Adrenal gland (tissue), 5 donors: ENCODE data around the gene TMEM215.

Experiments
- POLR2A ChIP-seq, 2 donors: fragments of 450-650 bp; IDR thresholded peaks; one replicate each; pipeline ENCODE4 v1.6.1; 2017; ENCODE audit warnings: antibody characterized with exemption in 2 of 2, mild to moderate bottlenecking in 2 of 2, moderate library complexity in 1 of 2
- TF ChIP-seq, protein P1 (sequence below), 6 experiments: fragments of 450-650 bp in 4 of 6; fragments of 200-600 bp in 2 of 6; sonication (generic) in 1 of 6; IDR thresholded peaks; 1 replicate in 5 of 6; 2 replicates in 1 of 6; pipeline versions ENCODE4 v1.5.1 to v1.8.0; 2016 to 2021; ENCODE audit warnings: antibody characterized with exemption in 6 of 6, mild to moderate bottlenecking in 2 of 6, moderate library complexity in 1 of 6
- donor health status: DM: no; HTN: no; CAD: no.

DNA sequence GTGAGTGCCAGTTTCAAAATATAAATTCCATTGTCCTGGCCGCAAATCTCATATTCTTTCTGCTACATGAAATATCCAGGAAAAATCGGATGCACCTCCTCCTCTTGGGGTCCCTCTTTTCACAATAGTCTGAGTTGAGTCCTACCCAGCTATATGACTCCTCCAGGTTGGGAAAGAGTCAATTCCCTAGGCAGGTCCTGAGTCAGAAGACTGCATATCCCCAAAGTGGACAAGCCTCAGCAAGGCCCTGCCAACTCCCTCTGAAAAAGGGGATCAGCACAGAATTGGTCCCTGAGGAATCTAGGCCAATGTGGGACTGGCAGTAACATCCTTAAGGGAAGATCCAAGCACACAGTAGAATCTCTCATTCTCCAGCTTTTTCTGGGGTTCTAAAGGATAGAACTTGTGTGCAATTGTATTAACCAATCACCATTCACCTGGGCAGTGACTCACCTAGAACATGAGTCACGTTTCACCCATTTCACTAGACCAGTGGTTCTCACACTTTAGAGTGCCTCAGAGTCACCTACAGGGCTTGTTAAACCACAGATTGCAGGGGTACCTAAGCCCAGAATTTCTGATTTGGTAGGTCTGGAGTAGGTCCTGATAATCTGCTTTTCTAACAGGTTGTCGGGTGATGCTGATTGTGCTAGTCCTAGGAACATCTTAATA, 44.7 kb upstream of the TMEM215 start:
- TF ChIP-seq, protein P1, sequence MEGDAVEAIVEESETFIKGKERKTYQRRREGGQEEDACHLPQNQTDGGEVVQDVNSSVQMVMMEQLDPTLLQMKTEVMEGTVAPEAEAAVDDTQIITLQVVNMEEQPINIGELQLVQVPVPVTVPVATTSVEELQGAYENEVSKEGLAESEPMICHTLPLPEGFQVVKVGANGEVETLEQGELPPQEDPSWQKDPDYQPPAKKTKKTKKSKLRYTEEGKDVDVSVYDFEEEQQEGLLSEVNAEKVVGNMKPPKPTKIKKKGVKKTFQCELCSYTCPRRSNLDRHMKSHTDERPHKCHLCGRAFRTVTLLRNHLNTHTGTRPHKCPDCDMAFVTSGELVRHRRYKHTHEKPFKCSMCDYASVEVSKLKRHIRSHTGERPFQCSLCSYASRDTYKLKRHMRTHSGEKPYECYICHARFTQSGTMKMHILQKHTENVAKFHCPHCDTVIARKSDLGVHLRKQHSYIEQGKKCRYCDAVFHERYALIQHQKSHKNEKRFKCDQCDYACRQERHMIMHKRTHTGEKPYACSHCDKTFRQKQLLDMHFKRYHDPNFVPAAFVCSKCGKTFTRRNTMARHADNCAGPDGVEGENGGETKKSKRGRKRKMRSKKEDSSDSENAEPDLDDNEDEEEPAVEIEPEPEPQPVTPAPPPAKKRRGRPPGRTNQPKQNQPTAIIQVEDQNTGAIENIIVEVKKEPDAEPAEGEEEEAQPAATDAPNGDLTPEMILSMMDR (IDR thresholded peaks at IDR 0.05): no peak
- TF ChIP-seq POLR2A (IDR thresholded peaks at IDR 0.05): no peak
